OCI-LY7 (cell line): Measurements from ENCODE around the gene CREB1.

Source experiments
- EZH2phosphoT487 ChIP-seq: fragments of 200-600 bp; sonication (generic); IDR thresholded peaks from 2 replicates; pipeline ENCODE4 v1.6.1; 2018; ENCODE audit warnings: low read depth, borderline replicate concordance, mild to moderate bottlenecking, mixed run types, antibody characterized with exemption, low read length, moderate library complexity, mixed read lengths
- TF ChIP-seq, protein P1 (sequence below): fragments of 200-600 bp; sonication (generic); conservative IDR thresholded peaks from 2 replicates; pipeline ENCODE4 v1.5.1; 2014; ENCODE audit warnings: mild to moderate bottlenecking, antibody characterized with exemption, low read length, moderate library complexity, mixed read lengths

DNA sequence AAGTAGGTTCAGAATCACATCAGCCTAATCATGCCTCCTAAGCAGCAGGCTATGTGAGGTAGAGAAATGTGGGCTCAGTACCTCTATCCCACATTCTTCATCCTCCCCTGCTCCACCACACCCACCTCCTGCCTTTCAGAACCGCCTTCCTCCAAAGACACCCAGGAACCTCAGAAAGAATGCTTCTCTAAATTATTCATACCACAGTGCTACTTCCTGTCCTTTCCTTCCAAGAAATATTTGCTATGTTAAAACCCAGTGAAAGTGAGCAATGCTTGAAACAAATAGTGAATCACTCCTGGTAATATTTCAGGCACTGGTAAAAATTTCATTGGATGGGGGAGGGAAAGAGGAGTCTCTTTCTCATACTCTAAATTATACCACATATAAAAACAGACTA is 24.0 kb upstream of the CREB1 start:
- TF ChIP-seq, protein P1, sequence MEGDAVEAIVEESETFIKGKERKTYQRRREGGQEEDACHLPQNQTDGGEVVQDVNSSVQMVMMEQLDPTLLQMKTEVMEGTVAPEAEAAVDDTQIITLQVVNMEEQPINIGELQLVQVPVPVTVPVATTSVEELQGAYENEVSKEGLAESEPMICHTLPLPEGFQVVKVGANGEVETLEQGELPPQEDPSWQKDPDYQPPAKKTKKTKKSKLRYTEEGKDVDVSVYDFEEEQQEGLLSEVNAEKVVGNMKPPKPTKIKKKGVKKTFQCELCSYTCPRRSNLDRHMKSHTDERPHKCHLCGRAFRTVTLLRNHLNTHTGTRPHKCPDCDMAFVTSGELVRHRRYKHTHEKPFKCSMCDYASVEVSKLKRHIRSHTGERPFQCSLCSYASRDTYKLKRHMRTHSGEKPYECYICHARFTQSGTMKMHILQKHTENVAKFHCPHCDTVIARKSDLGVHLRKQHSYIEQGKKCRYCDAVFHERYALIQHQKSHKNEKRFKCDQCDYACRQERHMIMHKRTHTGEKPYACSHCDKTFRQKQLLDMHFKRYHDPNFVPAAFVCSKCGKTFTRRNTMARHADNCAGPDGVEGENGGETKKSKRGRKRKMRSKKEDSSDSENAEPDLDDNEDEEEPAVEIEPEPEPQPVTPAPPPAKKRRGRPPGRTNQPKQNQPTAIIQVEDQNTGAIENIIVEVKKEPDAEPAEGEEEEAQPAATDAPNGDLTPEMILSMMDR: no peak
- no peak for TF ChIP-seq EZH2phosphoT487
